H1 (cell line): ENCODE measurements around the gene GFOD1.

Experiments
- FOSL1 ChIP-seq: IDR thresholded peaks from 2 replicates; pipeline ENCODE4 v1.6.1; 2011; ENCODE audit warnings: mild to moderate bottlenecking, low read depth, low read length, moderate library complexity; ENCODE audit not compliant: insufficient read depth
- KDM1A ChIP-seq: fragments of 200-600, 300-600 bp; sonication (generic); IDR thresholded peaks from 2 replicates; pipeline ENCODE4 v1.7.1; 2016; ENCODE audit warnings: mild to moderate bottlenecking, low read length, borderline replicate concordance
- POLR2A ChIP-seq, 2 experiments: IDR thresholded peaks; 1 replicate in 1 of 2; 2 replicates in 1 of 2; pipeline ENCODE4 v1.6.1; 2011; ENCODE audit warnings: low read depth in 2 of 2, low read length in 2 of 2, mild to moderate bottlenecking in 2 of 2; ENCODE audit errors: control extremely low read depth in 1 of 2
- TF ChIP-seq, protein P1 (sequence below), 3 experiments: IDR thresholded peaks; 1 replicate in 2 of 3; 2 replicates in 1 of 3; pipeline versions ENCODE4 v1.5.1 to v1.6.1; 2011; ENCODE audit warnings: low read length in 3 of 3, mild to moderate bottlenecking in 3 of 3, inconsistent platforms in 2 of 3, low read depth in 1 of 3, moderate library complexity in 1 of 3; ENCODE audit not compliant: insufficient read depth in 1 of 3; ENCODE audit errors: control extremely low read depth in 1 of 3

GRCh38 chr6:13315896-13316295 is 171.5 kb downstream of the GFOD1 start:
- TF ChIP-seq, protein P1, sequence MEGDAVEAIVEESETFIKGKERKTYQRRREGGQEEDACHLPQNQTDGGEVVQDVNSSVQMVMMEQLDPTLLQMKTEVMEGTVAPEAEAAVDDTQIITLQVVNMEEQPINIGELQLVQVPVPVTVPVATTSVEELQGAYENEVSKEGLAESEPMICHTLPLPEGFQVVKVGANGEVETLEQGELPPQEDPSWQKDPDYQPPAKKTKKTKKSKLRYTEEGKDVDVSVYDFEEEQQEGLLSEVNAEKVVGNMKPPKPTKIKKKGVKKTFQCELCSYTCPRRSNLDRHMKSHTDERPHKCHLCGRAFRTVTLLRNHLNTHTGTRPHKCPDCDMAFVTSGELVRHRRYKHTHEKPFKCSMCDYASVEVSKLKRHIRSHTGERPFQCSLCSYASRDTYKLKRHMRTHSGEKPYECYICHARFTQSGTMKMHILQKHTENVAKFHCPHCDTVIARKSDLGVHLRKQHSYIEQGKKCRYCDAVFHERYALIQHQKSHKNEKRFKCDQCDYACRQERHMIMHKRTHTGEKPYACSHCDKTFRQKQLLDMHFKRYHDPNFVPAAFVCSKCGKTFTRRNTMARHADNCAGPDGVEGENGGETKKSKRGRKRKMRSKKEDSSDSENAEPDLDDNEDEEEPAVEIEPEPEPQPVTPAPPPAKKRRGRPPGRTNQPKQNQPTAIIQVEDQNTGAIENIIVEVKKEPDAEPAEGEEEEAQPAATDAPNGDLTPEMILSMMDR (IDR thresholded peaks at IDR 0.05; ENCODE audit: control extremely low read depth in 1 of 3, insufficient read depth in 1 of 3, low read depth in 1 of 3, low read length in 3 of 3) = no peak
- TF ChIP-seq POLR2A (IDR thresholded peaks at IDR 0.05; ENCODE audit: control extremely low read depth in 1 of 2, low read depth in 2 of 2, low read length in 2 of 2) (no peak), KDM1A (no peak), FOSL1 (no peak)
